Measurements from ENCODE around the gene E2F4. TPM values are rescaled to one million over a fixed set of nuclear protein-coding genes. Genes with fewer than 3 reads are reported as not detected.

Gene E2F4
- total and polyA plus RNA-seq, 2 experiments from 2014 or later, result 67.0 to 135 TPM

- no peak for ATAC-seq
- Histone ChIP-seq H3F3A (replicated peaks; ENCODE audit: low read depth) (no peaks in the 10 kb centered on the region), H2AFZ (no peak overlapping the region), H3K4me3 (no peak overlapping the region), H3K36me3 (ENCODE audit: insufficient read depth) (no peaks in the 10 kb centered on the region), H3K27ac (ENCODE audit: low read depth) (no peak overlapping the region), H3K9me2 (ENCODE audit: insufficient read depth) (no peaks in the 10 kb centered on the region), H3K4me1 (ENCODE audit: insufficient read depth) (no peaks in the 10 kb centered on the region), H3K79me2 (replicated peaks; ENCODE audit: insufficient read depth) (no peaks in the 10 kb centered on the region), H3K27me3 (ENCODE audit: insufficient read depth) (no peaks in the 10 kb centered on the region), H3K4me2 (no peak overlapping the region), H4K20me1 (replicated peaks; ENCODE audit: insufficient read depth) (no peaks in the 10 kb centered on the region; the same call in 1 of the 2 replicates)
- Mint-ChIP-seq H3K27me3 (ENCODE audit: insufficient read depth, low read depth, poor library complexity) (peaks cover 18% of the 10 kb centered on the region), H3K36me3 (ENCODE audit: low read depth) (no peaks in the 10 kb centered on the region), H3K4me3 (no peak overlapping the region), H3K9me3 (no peaks in the 10 kb centered on the region), H3K4me1 (peaks cover 2% of the 10 kb centered on the region; the same call in 2 of the 3 replicates), H3K27ac (no peak overlapping the region)
- TF ChIP-seq ZNF331 (CRISPR knock-in tag; IDR thresholded peaks at IDR 0.05; ENCODE audit: low read depth) (no peak), ETS1 (IDR thresholded peaks at IDR 0.05) (no peak), EZH2phosphoT487 (IDR thresholded peaks at IDR 0.05; ENCODE audit: unreplicated experiment) (no peak)
- DNase-seq (ENCODE audit: low spot score), result no peak
Observed at GRCh38 chr16:67212766-67213165, 20.8 kb downstream of the E2F4 start.

GRCh38 chr16:67213197-67214019, 21.5 kb downstream of the E2F4 start:
- H3K4me1 ChIP-seq (ENCODE audit: insufficient read depth), result no peaks in the 10 kb centered on the region
- no peak overlapping the region for H3K27ac ChIP-seq (ENCODE audit: low read depth)
- no peaks in the 10 kb centered on the region for H3F3A ChIP-seq (replicated peaks; ENCODE audit: low read depth)
- no peak overlapping the region for H2AFZ ChIP-seq
- no peaks in the 10 kb centered on the region for H3K36me3 ChIP-seq (ENCODE audit: insufficient read depth)
- DNase-seq (ENCODE audit: low spot score), result no peak
- H3K27me3 Mint-ChIP-seq (ENCODE audit: insufficient read depth, low read depth, poor library complexity), result peaks cover 18% of the 10 kb centered on the region
- H4K20me1 ChIP-seq (replicated peaks; ENCODE audit: insufficient read depth), result no peaks in the 10 kb centered on the region; the same call in 1 of the 2 replicates
- no peak overlapping the region for H3K4me3 ChIP-seq
- H3K4me1 Mint-ChIP-seq, result peaks cover 2% of the 10 kb centered on the region; the same call in 2 of the 3 replicates
- H3K9me3 Mint-ChIP-seq, result no peaks in the 10 kb centered on the region
- H3K4me2 ChIP-seq, result no peak overlapping the region
- H3K79me2 ChIP-seq (replicated peaks; ENCODE audit: insufficient read depth), result no peaks in the 10 kb centered on the region
- H3K36me3 Mint-ChIP-seq (ENCODE audit: low read depth), result no peaks in the 10 kb centered on the region
- H3K4me3 Mint-ChIP-seq, result no peak overlapping the region
- H3K27ac Mint-ChIP-seq, result no peak overlapping the region
- H3K27me3 ChIP-seq (ENCODE audit: insufficient read depth), result no peaks in the 10 kb centered on the region
- no peak for ATAC-seq
- H3K9me2 ChIP-seq (ENCODE audit: insufficient read depth), result no peaks in the 10 kb centered on the region
- no peak for TF ChIP-seq REST (IDR thresholded peaks at IDR 0.05; ENCODE audit: unreplicated experiment)
- no peak for TF ChIP-seq ZNF114 (CRISPR knock-in tag; IDR thresholded peaks at IDR 0.05)
- no peak for TF ChIP-seq EZH2 (IDR thresholded peaks at IDR 0.05; ENCODE audit: low read depth, unreplicated experiment)
- no peak for TF ChIP-seq ZNF331 (CRISPR knock-in tag; IDR thresholded peaks at IDR 0.05; ENCODE audit: low read depth)
- no peak for TF ChIP-seq STAT1 (IDR thresholded peaks at IDR 0.05; ENCODE audit: unreplicated experiment)
- TF ChIP-seq NANOG (IDR thresholded peaks at IDR 0.05; ENCODE audit: borderline replicate concordance), result no peak
- no peak for TF ChIP-seq EZH2phosphoT487 (IDR thresholded peaks at IDR 0.05; ENCODE audit: unreplicated experiment)
- TF ChIP-seq JUNB (IDR thresholded peaks at IDR 0.05; ENCODE audit: unreplicated experiment), result no peak
- no peak for TF ChIP-seq ETS1 (IDR thresholded peaks at IDR 0.05)
